ENCODE results near the gene RASL11B.

Gene RASL11B

DNA sequence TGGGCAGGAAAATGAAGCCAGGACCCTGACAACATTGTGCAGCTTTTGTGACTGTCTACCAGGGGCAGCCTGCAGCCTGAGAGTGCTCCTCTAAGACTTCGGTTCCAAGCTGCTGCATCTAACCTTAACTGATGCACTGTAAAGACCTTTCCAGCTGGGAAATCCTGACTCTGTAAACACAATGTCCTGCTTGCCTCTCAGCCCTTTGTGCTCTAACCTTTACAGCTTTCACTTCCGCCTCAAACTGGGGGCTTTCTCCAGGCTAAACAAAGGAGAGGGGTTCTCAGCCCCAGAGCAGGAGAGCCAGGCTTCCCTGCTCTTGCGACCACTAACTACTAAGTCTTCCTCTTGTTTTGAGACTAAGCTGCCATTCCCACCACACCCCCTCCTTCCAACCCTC lies 19.3 kb upstream of the RASL11B start:
- H3K27ac ChIP-seq, result no peak overlapping the region

DNA sequence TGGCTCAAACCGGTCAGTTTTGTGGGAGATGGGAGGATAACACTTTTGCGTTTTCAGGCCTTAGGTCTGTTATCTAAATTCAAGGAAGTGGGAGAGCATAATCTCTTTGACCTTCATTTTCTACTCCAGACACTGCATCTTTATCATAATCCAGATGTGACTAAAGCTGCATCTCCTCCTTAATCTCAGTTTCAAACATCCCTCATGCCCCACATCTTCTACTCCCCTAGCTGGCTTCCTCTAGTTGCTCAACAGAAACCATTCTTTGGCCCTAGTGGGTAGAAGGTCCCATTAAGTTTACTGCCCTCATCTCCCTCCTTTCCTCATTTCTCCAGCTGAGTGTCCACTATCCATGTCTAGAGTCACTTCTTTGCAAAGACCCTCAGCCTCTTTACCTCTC lies 18.8 kb upstream of the RASL11B start:
- Histone ChIP-seq H3K27ac (no peak overlapping the region), H3K27me3 (ENCODE audit: insufficient read depth, low read depth, severe bottlenecking) (peaks cover 70% of the 10 kb centered on the region), H3K36me3 (no peaks in the 10 kb centered on the region), H3K4me3 (ENCODE audit: low read depth, low read length) (no peak overlapping the region), H3K9me3 (ENCODE audit: severe bottlenecking) (no peaks in the 10 kb centered on the region)
- DNase-seq, result no peak
- TF ChIP-seq, protein P1, sequence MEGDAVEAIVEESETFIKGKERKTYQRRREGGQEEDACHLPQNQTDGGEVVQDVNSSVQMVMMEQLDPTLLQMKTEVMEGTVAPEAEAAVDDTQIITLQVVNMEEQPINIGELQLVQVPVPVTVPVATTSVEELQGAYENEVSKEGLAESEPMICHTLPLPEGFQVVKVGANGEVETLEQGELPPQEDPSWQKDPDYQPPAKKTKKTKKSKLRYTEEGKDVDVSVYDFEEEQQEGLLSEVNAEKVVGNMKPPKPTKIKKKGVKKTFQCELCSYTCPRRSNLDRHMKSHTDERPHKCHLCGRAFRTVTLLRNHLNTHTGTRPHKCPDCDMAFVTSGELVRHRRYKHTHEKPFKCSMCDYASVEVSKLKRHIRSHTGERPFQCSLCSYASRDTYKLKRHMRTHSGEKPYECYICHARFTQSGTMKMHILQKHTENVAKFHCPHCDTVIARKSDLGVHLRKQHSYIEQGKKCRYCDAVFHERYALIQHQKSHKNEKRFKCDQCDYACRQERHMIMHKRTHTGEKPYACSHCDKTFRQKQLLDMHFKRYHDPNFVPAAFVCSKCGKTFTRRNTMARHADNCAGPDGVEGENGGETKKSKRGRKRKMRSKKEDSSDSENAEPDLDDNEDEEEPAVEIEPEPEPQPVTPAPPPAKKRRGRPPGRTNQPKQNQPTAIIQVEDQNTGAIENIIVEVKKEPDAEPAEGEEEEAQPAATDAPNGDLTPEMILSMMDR (IDR thresholded peaks at IDR 0.05; ENCODE audit: low read depth, low read length), result no peak

More for the DNA sequence above, 19.3 kb upstream of the RASL11B start:
- no peak for DNase-seq
- no peak overlapping the region for H3K4me3 ChIP-seq (ENCODE audit: low read depth, low read length)
- H3K36me3 ChIP-seq, result no peaks in the 10 kb centered on the region
- peaks cover 71% of the 10 kb centered on the region for H3K27me3 ChIP-seq (ENCODE audit: insufficient read depth, low read depth, severe bottlenecking)
- no peaks in the 10 kb centered on the region for H3K9me3 ChIP-seq (ENCODE audit: severe bottlenecking)
- TF ChIP-seq, protein P1 (IDR thresholded peaks at IDR 0.05; ENCODE audit: low read depth, low read length), result no peak

DNA sequence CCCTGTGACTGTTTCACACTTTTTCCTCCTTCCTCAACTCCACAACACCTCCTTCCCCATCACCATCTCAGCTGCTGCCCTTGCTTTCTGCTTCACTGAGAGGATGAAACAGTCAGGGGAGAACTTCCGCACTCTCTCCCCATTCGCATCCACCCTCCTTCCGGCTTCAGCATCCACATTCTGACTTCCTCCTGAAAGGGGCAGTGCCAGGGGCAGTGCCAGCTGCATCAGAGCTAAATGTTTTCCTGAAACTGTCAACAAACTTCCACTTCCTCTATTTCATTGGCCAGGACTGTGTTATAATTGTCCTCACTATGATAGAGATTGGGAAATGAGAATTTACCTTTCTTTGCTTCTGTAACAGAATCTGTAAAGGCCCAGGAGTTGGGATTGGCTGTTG lies 18.2 kb upstream of the RASL11B start:
- no peaks in the 10 kb centered on the region for H3K9me3 ChIP-seq (ENCODE audit: severe bottlenecking)
- H3K27ac ChIP-seq, result no peak overlapping the region
- no peak for DNase-seq
- H3K27me3 ChIP-seq (ENCODE audit: insufficient read depth, low read depth, severe bottlenecking), result peaks cover 70% of the 10 kb centered on the region
- H3K4me3 ChIP-seq (ENCODE audit: low read depth, low read length), result no peak overlapping the region
- H3K36me3 ChIP-seq, result no peaks in the 10 kb centered on the region
- TF ChIP-seq, protein P1 (IDR thresholded peaks at IDR 0.05; ENCODE audit: low read depth, low read length), result no peak

DNA sequence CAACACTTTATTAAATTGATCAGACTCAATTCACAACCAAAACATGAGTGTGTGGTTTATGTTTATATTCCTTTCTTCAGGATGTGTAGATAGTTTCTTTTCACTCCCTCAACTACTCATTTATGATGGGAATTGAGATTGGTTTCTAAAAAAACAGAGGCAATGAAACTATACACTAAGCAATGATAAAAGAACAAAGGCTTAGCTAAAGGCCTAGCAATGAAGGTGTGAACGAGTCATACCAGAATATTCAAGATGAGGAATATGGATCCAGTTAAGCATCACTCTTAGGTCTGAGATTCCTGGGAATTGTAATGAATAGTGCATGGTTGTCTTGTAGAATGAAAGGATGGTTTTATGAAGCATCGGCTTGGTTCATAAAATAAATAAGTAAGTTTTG lies 17.5 kb upstream of the RASL11B start:
- Histone ChIP-seq H3K27me3 (ENCODE audit: insufficient read depth, low read depth, severe bottlenecking) (peaks cover 67% of the 10 kb centered on the region), H3K27ac (no peak overlapping the region), H3K36me3 (no peaks in the 10 kb centered on the region), H3K4me3 (ENCODE audit: low read depth, low read length) (no peak overlapping the region), H3K9me3 (ENCODE audit: severe bottlenecking) (no peaks in the 10 kb centered on the region)
- TF ChIP-seq, protein P1 (IDR thresholded peaks at IDR 0.05; ENCODE audit: low read depth, low read length), result no peak
- DNase-seq, result no peak

DNA sequence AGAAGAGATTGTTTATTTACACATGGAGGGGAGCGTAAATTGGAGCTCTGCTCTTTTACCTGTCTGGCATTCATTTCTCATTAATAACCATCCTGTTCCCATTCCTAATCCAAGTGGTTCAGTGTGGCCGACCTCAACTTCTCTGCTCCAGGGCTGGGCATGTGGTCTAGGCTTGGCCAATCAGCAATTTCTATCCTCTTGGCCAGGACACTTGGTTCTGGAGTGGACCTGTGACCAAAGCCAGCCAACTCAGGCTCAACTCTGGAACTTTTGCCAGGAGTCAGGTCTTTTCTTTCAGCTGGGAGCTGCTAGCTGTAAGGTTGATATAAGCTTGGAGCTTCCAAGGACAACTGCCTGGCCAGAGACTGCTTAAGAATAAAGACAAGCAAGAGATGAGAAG lies 15.6 kb upstream of the RASL11B start:
- DNase-seq, result no peak
- TF ChIP-seq, protein P1 (IDR thresholded peaks at IDR 0.05; ENCODE audit: low read depth, low read length), result no peak
- no peak overlapping the region for H3K4me3 ChIP-seq (ENCODE audit: low read depth, low read length)
- H3K27me3 ChIP-seq (ENCODE audit: insufficient read depth, low read depth, severe bottlenecking), result peaks cover 71% of the 10 kb centered on the region
- no peak overlapping the region for H3K27ac ChIP-seq
- no peaks in the 10 kb centered on the region for H3K36me3 ChIP-seq
- no peaks in the 10 kb centered on the region for H3K9me3 ChIP-seq (ENCODE audit: severe bottlenecking)

DNA sequence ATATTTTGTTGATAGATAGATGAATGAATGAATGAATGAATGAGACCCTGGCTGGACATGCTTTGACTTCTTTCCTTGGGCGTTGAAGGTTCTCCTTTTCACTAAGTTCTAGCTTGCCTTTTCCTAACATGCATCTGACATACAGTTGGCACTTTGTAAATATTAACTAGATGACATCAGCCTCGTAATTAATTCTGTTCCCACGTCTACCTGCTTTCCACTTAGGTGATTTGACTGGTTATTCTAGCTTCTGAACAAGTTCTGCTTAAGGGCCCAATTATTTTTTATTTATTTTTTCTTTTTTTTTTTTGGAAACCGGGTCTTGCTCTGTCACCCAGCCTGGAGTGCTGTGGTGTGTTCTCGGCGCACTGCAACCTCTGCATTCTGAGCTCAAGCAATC lies 13.9 kb upstream of the RASL11B start:
- TF ChIP-seq, protein P1 (IDR thresholded peaks at IDR 0.05; ENCODE audit: low read depth, low read length), result no peak
- no peak for DNase-seq
- no peak overlapping the region for H3K27ac ChIP-seq

More for the DNA sequence above, 13.9 kb upstream of the RASL11B start:
- H3K9me3 ChIP-seq (ENCODE audit: severe bottlenecking), result no peaks in the 10 kb centered on the region
- H3K4me3 ChIP-seq (ENCODE audit: low read depth, low read length), result no peak overlapping the region
- H3K27me3 ChIP-seq (ENCODE audit: insufficient read depth, low read depth, severe bottlenecking), result peaks cover 68% of the 10 kb centered on the region
- H3K36me3 ChIP-seq, result no peaks in the 10 kb centered on the region
